Endothelial cell of umbilical vein (primary cell): Measurements from ENCODE around the gene PEX5L.

Experiments used
- EZH2 ChIP-seq: IDR thresholded peaks from 2 replicates; pipeline ENCODE4 v1.6.1; 2012; ENCODE audit warnings: borderline replicate concordance, low read depth, mild to moderate bottlenecking, moderate library complexity, low read length, inconsistent platforms; ENCODE audit not compliant: severe bottlenecking
- FOS ChIP-seq: IDR thresholded peaks from 2 replicates; pipeline ENCODE4 v1.6.1; 2011; ENCODE audit warnings: mild to moderate bottlenecking, low read length, moderate library complexity, borderline replicate concordance; ENCODE audit not compliant: insufficient read depth
- GATA2 ChIP-seq: IDR thresholded peaks from 2 replicates; pipeline ENCODE4 v1.7.0; 2011; ENCODE audit warnings: low read depth, mild to moderate bottlenecking, moderate library complexity, mixed read lengths, low read length; ENCODE audit not compliant: insufficient read length, insufficient read depth
- JUN ChIP-seq: IDR thresholded peaks from 2 replicates; pipeline ENCODE4 v1.6.1; 2011; ENCODE audit warnings: borderline replicate concordance, low read depth; ENCODE audit not compliant: insufficient read length, insufficient read depth
- MAX ChIP-seq: IDR thresholded peaks from 2 replicates; pipeline ENCODE4 v1.6.1; 2011; ENCODE audit not compliant: insufficient read depth, insufficient read length
- MYC ChIP-seq: IDR thresholded peaks from one replicate; pipeline ENCODE4 v1.6.1; 2011; ENCODE audit warnings: mild to moderate bottlenecking, low read depth, low read length
- POLR2A ChIP-seq: IDR thresholded peaks from 2 replicates; pipeline ENCODE4 v1.6.1; 2012; ENCODE audit warnings: low read depth, mild to moderate bottlenecking, control low read depth, low read length
- POLR2AphosphoS5 ChIP-seq: IDR thresholded peaks from 2 replicates; pipeline ENCODE4 v1.6.1; 2012; ENCODE audit warnings: low read depth, mild to moderate bottlenecking, control low read depth, low read length, moderate library complexity; ENCODE audit not compliant: insufficient read depth
- TF ChIP-seq, protein P1 (sequence below), 2 donors: IDR thresholded peaks; 1 replicate in 1 of 2; 2 replicates in 1 of 2; pipeline ENCODE4 v1.5.1; 2011; ENCODE audit warnings: low read length in 2 of 2, mild to moderate bottlenecking in 2 of 2, moderate library complexity in 2 of 2, control low read depth in 1 of 2, inconsistent platforms in 1 of 2, low read depth in 1 of 2; ENCODE audit not compliant: insufficient read depth in 1 of 2; ENCODE audit errors: extremely low read depth in 1 of 2

GRCh38 chr3:179771797-179772196 is 264.9 kb downstream of the PEX5L start:
- TF ChIP-seq POLR2A (no peak), JUN (no peak), EZH2 (no peak), POLR2AphosphoS5 (no peak), MYC (no peak), MAX (no peak), GATA2 (no peak), FOS (no peak)
- TF ChIP-seq, protein P1, sequence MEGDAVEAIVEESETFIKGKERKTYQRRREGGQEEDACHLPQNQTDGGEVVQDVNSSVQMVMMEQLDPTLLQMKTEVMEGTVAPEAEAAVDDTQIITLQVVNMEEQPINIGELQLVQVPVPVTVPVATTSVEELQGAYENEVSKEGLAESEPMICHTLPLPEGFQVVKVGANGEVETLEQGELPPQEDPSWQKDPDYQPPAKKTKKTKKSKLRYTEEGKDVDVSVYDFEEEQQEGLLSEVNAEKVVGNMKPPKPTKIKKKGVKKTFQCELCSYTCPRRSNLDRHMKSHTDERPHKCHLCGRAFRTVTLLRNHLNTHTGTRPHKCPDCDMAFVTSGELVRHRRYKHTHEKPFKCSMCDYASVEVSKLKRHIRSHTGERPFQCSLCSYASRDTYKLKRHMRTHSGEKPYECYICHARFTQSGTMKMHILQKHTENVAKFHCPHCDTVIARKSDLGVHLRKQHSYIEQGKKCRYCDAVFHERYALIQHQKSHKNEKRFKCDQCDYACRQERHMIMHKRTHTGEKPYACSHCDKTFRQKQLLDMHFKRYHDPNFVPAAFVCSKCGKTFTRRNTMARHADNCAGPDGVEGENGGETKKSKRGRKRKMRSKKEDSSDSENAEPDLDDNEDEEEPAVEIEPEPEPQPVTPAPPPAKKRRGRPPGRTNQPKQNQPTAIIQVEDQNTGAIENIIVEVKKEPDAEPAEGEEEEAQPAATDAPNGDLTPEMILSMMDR (IDR thresholded peaks at IDR 0.05; ENCODE audit: extremely low read depth in 1 of 2, insufficient read depth in 1 of 2, low read depth in 1 of 2, low read length in 2 of 2) = no peak
